H1 (cell line): Measurements from ENCODE around the gene NLRC5. TPM values are rescaled to one million over a fixed set of nuclear protein-coding genes. Genes with fewer than 3 reads are reported as not detected.

ENCODE experiments used
- CTCF ChIA-PET: fragments of 300-600 bp; sonication (Branson Sonifier 250); formaldehyde crosslinking; loops from one replicate; lab custom pipeline; 2021; ENCODE audit not compliant: partially characterized antibody; lab: Charles Lee
- POLR2A ChIA-PET: fragments of 300-600 bp; sonication (Branson Sonifier 250); formaldehyde crosslinking; loops from one replicate; lab custom pipeline; 2021; ENCODE audit warnings: inconsistent platforms; ENCODE audit not compliant: partially characterized antibody; lab: Charles Lee
- DNase-seq, 2 experiments: peaks; one replicate each; pipeline versions ENCODE4 v3.0.0 to v3.0.0-alpha.2; 2010 to 2022; ENCODE audit warnings: low spot score in 2 of 2, low read depth in 1 of 2, mixed read lengths in 1 of 2
- FAIRE-seq: peaks from 2 replicates; lab custom pipeline; 2011; peaks lifted over from hg19 to GRCh38; lab: Jason Lieb, UNC
- H2AFZ ChIP-seq: 2 replicates; pipeline ENCODE4 v1.8.1; 2012; ENCODE audit warnings: low read length, inconsistent platforms
- H2AK5ac ChIP-seq: 2 replicates; pipeline ENCODE4 v1.6.1; 2013; ENCODE audit warnings: low read depth, low read length
- H2BK120ac ChIP-seq: replicated peaks from 2 replicates; pipeline ENCODE3; 2013; ENCODE audit warnings: low read depth, low read length, inconsistent platforms
- H2BK12ac ChIP-seq: 2 replicates; pipeline ENCODE4 v1.6.1; 2013; ENCODE audit warnings: low read depth, low read length
- H2BK15ac ChIP-seq: 2 replicates; pipeline ENCODE4 v1.6.1; 2013; ENCODE audit warnings: low read length
- H2BK20ac ChIP-seq: 2 replicates; pipeline ENCODE4 v1.6.1; 2013; ENCODE audit warnings: low read length
- H2BK5ac ChIP-seq: 2 replicates; pipeline ENCODE4 v1.6.1; 2013; ENCODE audit warnings: low read depth, low read length
- H3K14ac ChIP-seq: 2 replicates; pipeline ENCODE4 v1.6.1; 2013; ENCODE audit warnings: inconsistent platforms; ENCODE audit not compliant: insufficient read length
- H3K18ac ChIP-seq: 2 replicates; pipeline ENCODE4 v1.6.1; 2013; ENCODE audit warnings: low read length; ENCODE audit errors: extremely low read depth
- H3K23ac ChIP-seq: 2 replicates; pipeline ENCODE4 v1.6.1; 2013; ENCODE audit warnings: inconsistent platforms; ENCODE audit not compliant: insufficient read length
- H3K23me2 ChIP-seq: 2 replicates; pipeline ENCODE4 v1.6.1; 2013; ENCODE audit warnings: low read depth, low read length
- H3K27ac ChIP-seq: 2 replicates; pipeline ENCODE4 v1.6.1; 2011; ENCODE audit warnings: low read depth, low read length, inconsistent platforms
- H3K27me3 ChIP-seq, 4 experiments: replicated peaks in 1 of 4; 1 replicate in 1 of 4; 2 replicates in 3 of 4; pipeline versions ENCODE4 v1.6.1 to v1.8.1; 2011 to 2013; ENCODE audit warnings: low read length in 3 of 4, mild to moderate bottlenecking in 3 of 4, inconsistent platforms in 2 of 4, mixed read lengths in 2 of 4, moderate library complexity in 1 of 4; ENCODE audit not compliant: control insufficient read depth in 3 of 4, insufficient read depth in 3 of 4; ENCODE audit errors: extremely low read depth in 1 of 4
- H3K36me3 ChIP-seq, 4 experiments: 2 replicates each; pipeline versions ENCODE4 v1.6.1 to v1.8.1; 2011 to 2013; ENCODE audit warnings: mild to moderate bottlenecking in 4 of 4, low read length in 3 of 4, moderate library complexity in 2 of 4, control low read depth in 1 of 4, inconsistent platforms in 1 of 4; ENCODE audit not compliant: insufficient read depth in 4 of 4, control insufficient read depth in 2 of 4
- H3K4ac ChIP-seq: replicated peaks from 2 replicates; pipeline ENCODE3; 2013; ENCODE audit warnings: low read length, low read depth, mixed read lengths, inconsistent platforms; ENCODE audit not compliant: insufficient read length
- H3K4me1 ChIP-seq, 4 experiments: replicated peaks in 1 of 4; 1 replicate in 1 of 4; 2 replicates in 3 of 4; pipeline versions ENCODE4 v1.6.1 to v1.8.1; 2011 to 2013; ENCODE audit warnings: low read length in 3 of 4, inconsistent platforms in 2 of 4, mixed read lengths in 1 of 4; ENCODE audit not compliant: insufficient read depth in 4 of 4, control insufficient read depth in 3 of 4
- H3K4me2 ChIP-seq, 2 experiments: 2 replicates each; pipeline versions ENCODE4 v1.6.1 to v1.8.1; 2011 to 2013; ENCODE audit warnings: low read depth in 2 of 2, low read length in 2 of 2, control low read depth in 1 of 2, inconsistent platforms in 1 of 2, mild to moderate bottlenecking in 1 of 2; ENCODE audit not compliant: insufficient read depth in 1 of 2
- H3K4me3 ChIP-seq, 4 experiments: fragments of 200-600, 300-600 bp in 1 of 4; sonication (generic), shearing (Covaris generic), sonication (Bioruptor Twin) in 1 of 4; 2 replicates each; pipeline versions ENCODE4 v1.5.1 to v1.8.1; 2011 to 2016; ENCODE audit warnings: low read length in 4 of 4, low read depth in 3 of 4, control low read depth in 2 of 4, inconsistent platforms in 2 of 4, mild to moderate bottlenecking in 2 of 4, mixed read lengths in 1 of 4, moderate library complexity in 1 of 4; ENCODE audit not compliant: insufficient read depth in 2 of 4; ENCODE audit errors: extremely low read depth in 1 of 4
- H3K56ac ChIP-seq: replicated peaks from 2 replicates; pipeline ENCODE3; 2013; ENCODE audit warnings: low read depth, mild to moderate bottlenecking, mixed read lengths, low read length, inconsistent platforms; ENCODE audit not compliant: insufficient read length
- H3K79me1 ChIP-seq: 2 replicates; pipeline ENCODE4 v1.6.1; 2013; ENCODE audit warnings: low read depth, low read length, control low read depth
- H3K79me2 ChIP-seq, 2 experiments: 2 replicates each; pipeline versions ENCODE4 v1.6.1 to v1.8.1; 2012 to 2013; ENCODE audit warnings: low read length in 2 of 2, mild to moderate bottlenecking in 2 of 2, inconsistent platforms in 1 of 2; ENCODE audit not compliant: insufficient read depth in 2 of 2, control insufficient read depth in 1 of 2
- H3K9ac ChIP-seq, 4 experiments: replicated peaks in 1 of 4; 1 replicate in 1 of 4; 2 replicates in 3 of 4; pipeline versions ENCODE4 v1.6.1 to v1.8.1; 2011 to 2013; ENCODE audit warnings: low read depth in 3 of 4, low read length in 3 of 4, control low read depth in 2 of 4, mild to moderate bottlenecking in 2 of 4, moderate library complexity in 2 of 4, inconsistent platforms in 1 of 4; ENCODE audit errors: extremely low read depth in 1 of 4
- H3K9me3 ChIP-seq, 2 experiments: 2 replicates each; pipeline versions ENCODE4 v1.6.1 to v1.8.1; 2012 to 2013; ENCODE audit warnings: mild to moderate bottlenecking in 2 of 2, moderate library complexity in 2 of 2, control low read depth in 1 of 2, inconsistent platforms in 1 of 2, low read depth in 1 of 2, low read length in 1 of 2, mixed read lengths in 1 of 2; ENCODE audit not compliant: insufficient read depth in 2 of 2
- H4K20me1 ChIP-seq, 2 experiments: replicated peaks in 1 of 2; 2 replicates each; pipeline versions ENCODE3 to v1.8.1; 2011 to 2013; ENCODE audit warnings: inconsistent platforms in 2 of 2, low read length in 2 of 2, mild to moderate bottlenecking in 1 of 2; ENCODE audit not compliant: insufficient read depth in 2 of 2, control insufficient read depth in 1 of 2
- H4K5ac ChIP-seq: 2 replicates; pipeline ENCODE4 v1.6.1; 2013; ENCODE audit warnings: low read length, low read depth, mixed read lengths, inconsistent platforms; ENCODE audit not compliant: insufficient read length
- H4K8ac ChIP-seq: 2 replicates; pipeline ENCODE4 v1.8.0; 2013; ENCODE audit warnings: mild to moderate bottlenecking, moderate library complexity, low read length, inconsistent platforms; ENCODE audit not compliant: insufficient read depth; ENCODE audit errors: extremely low read depth
- H4K91ac ChIP-seq: replicated peaks from 2 replicates; pipeline ENCODE3; 2013; ENCODE audit warnings: low read length, mixed read lengths, inconsistent platforms; ENCODE audit not compliant: insufficient read length
- BCL11A ChIP-seq, 2 experiments: IDR thresholded peaks; one replicate each; pipeline ENCODE4 v1.6.1; 2011; ENCODE audit warnings: low read depth in 2 of 2, low read length in 2 of 2, mild to moderate bottlenecking in 2 of 2
- EZH2 ChIP-seq: fragments of 200-600 bp; sonication (generic); IDR thresholded peaks from 2 replicates; pipeline ENCODE4 v1.7.1; 2012; ENCODE audit warnings: low read depth, mild to moderate bottlenecking, moderate library complexity, low read length, inconsistent platforms; ENCODE audit not compliant: severe bottlenecking
- NANOG ChIP-seq: IDR thresholded peaks from 2 replicates; pipeline ENCODE4 v1.6.1; 2011; ENCODE audit warnings: low read length, low read depth, mild to moderate bottlenecking, inconsistent platforms; ENCODE audit not compliant: insufficient read depth, poor library complexity, severe bottlenecking
- NRF1 ChIP-seq: IDR thresholded peaks from 2 replicates; pipeline ENCODE4 v1.6.1; 2011; ENCODE audit warnings: mild to moderate bottlenecking, low read depth, low read length, improper control_type of control experiment
- RFX5 ChIP-seq: IDR thresholded peaks from 2 replicates; pipeline ENCODE4 v1.6.1; 2011; ENCODE audit warnings: low read depth, low read length, improper control_type of control experiment, borderline replicate concordance
- SIN3A ChIP-seq, 2 experiments: IDR thresholded peaks in 1 of 2; conservative IDR thresholded peaks in 1 of 2; 2 replicates each; pipeline ENCODE4 v1.6.1; 2011 to 2012; ENCODE audit warnings: low read length in 2 of 2, improper control_type of control experiment in 1 of 2, low read depth in 1 of 2, mild to moderate bottlenecking in 1 of 2
- WGBS, 2 experiments: shearing (Covaris generic) in 1 of 2; methylation state at CpG; one replicate each; pipeline versions ENCODE4 v1.1.6 to v1.1.7; 2013 to 2015; ENCODE audit warnings: low lambda C conversion rate in 2 of 2, mixed read lengths in 2 of 2, inconsistent platforms in 1 of 2, low coverage in 1 of 2, missing lambda C conversion rate in 1 of 2; ENCODE audit not compliant: insufficient replicate concordance in 2 of 2, insufficient coverage in 1 of 2, insufficient read length in 1 of 2; ENCODE audit errors: extremely low coverage in 1 of 2, missing lambda C conversion rate in 1 of 2; 5-methylcytosine and 5-hydroxymethylcytosine counted together
- polyA plus RNA-seq, 7 experiments: library from polyadenylated mRNA; depleted of rRNA in 3 of 7; stranded (reverse) in 5 of 7; unstranded in 2 of 7; fragments of >200 nt in 5 of 7; fragments of 200-250 nt in 2 of 7; gene quantifications; 1 replicate in 5 of 7; 2 replicates in 1 of 7; 4 replicates in 1 of 7; pipeline versions ENCODE4 v1.2.1 to v1.2.3, GENCODE V29; 2011 to 2013; ENCODE audit warnings: missing spikeins in 2 of 7, mixed read lengths in 2 of 7
- total RNA-seq: library from RNA; stranded (reverse); fragmentation: NEBNext Ultra II Directional; extraction: Animal tissue kit (Norgen Biotek cat#: 25700); gene quantifications from 2 replicates; pipeline ENCODE4 v1.2.1, GENCODE V29; 2021
- TF ChIP-seq, protein P1 (sequence below): IDR thresholded peaks from 2 replicates; pipeline ENCODE4 v1.6.1; 2011; ENCODE audit warnings: low read depth, mild to moderate bottlenecking, low read length; ENCODE audit not compliant: insufficient read depth

Gene NLRC5
- total and polyA plus RNA-seq, 2 of the 8 experiments (the other 6 are each of a cell fraction or from before 2014, with no cell fraction given) = 2.2 to 3.2 TPM

DNA sequence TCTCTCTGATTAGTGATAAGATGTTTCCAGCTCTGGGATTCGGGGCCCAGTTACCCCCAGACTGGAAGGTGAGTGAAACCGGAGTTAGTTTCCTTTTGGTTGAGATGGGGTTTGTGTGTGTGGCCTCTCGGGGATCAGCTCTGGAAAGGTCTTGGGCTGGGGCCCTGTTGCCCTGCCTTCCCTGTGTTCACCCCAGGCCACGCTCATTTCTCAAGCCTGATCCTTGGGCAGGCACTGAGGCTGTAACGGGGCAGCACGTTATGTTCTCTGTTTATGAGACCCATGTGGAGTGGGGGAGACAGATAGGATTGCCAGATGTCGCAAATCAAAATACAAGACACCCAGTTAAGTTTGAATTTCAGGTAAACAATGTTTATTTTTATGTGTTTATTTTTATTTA lies 138.5 kb downstream of the NLRC5 start:
- no peak overlapping the region for H2BK20ac ChIP-seq
- H2AK5ac ChIP-seq = no peak overlapping the region
- H3K4ac ChIP-seq = no peak overlapping the region
- no peaks in the 10 kb centered on the region for H4K20me1 ChIP-seq
- H3K9ac ChIP-seq = no peak overlapping the region
- H4K91ac ChIP-seq = no peak overlapping the region
- no peak overlapping the region for H2BK5ac ChIP-seq
- no peak overlapping the region for H3K27ac ChIP-seq
- no peaks in the 10 kb centered on the region for H3K79me1 ChIP-seq
- ChIA-PET CTCF (interaction anchor here (1.2 to 1.4 kb wide), 3 partner anchors 23 to 43 kb away, joined by 3 to 4 read pairs (median 3); no protein-coding TSS in a partner anchor), POLR2A (no interaction called here)
- H2BK120ac ChIP-seq = no peak overlapping the region
- H2BK15ac ChIP-seq = no peak overlapping the region
- H3K9me3 ChIP-seq = no peaks in the 10 kb centered on the region
- no peak overlapping the region for H4K8ac ChIP-seq
- H4K5ac ChIP-seq = no peak overlapping the region
- DNase-seq (no peak), FAIRE-seq (no peak)
- H3K23ac ChIP-seq = no peak overlapping the region
- no peak overlapping the region for H3K56ac ChIP-seq
- no peak overlapping the region for H3K4me2 ChIP-seq
- H3K18ac ChIP-seq = no peak overlapping the region
- TF ChIP-seq BCL11A (IDR thresholded peaks at IDR 0.05; ENCODE audit: low read depth in 2 of 2, low read length in 2 of 2) (no peak), NRF1 (no peak), EZH2 (no peak), SIN3A (conservative IDR thresholded peaks at IDR 0.05 in 1 of 2, IDR thresholded peaks at IDR 0.05 in 1 of 2; ENCODE audit: low read depth in 1 of 2, low read length in 2 of 2) (no peak), NANOG (no peak), RFX5 (no peak)
- TF ChIP-seq, protein P1, sequence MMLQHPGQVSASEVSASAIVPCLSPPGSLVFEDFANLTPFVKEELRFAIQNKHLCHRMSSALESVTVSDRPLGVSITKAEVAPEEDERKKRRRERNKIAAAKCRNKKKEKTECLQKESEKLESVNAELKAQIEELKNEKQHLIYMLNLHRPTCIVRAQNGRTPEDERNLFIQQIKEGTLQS = no peak
- H3K4me1 ChIP-seq = no peaks in the 10 kb centered on the region; a peak in 1 of 7 replicates
- no peaks in the 10 kb centered on the region for H3K36me3 ChIP-seq
- no peaks in the 10 kb centered on the region for H3K27me3 ChIP-seq
- H2AFZ ChIP-seq = no peak overlapping the region
- H3K4me3 ChIP-seq = no peak overlapping the region
- H3K79me2 ChIP-seq = no peaks in the 10 kb centered on the region
- WGBS, 2 experiments = 95% methylated on average over 7 of the region's 7 CpGs; no CpG with 5 or more reads in 1 of the 2 experiments
- H3K14ac ChIP-seq = no peak overlapping the region
- no peaks in the 10 kb centered on the region for H3K23me2 ChIP-seq
- no peak overlapping the region for H2BK12ac ChIP-seq
